ENCODE data around the gene TECRL.

Gene TECRL

GRCh38 chr4:64360664-64361398, 48.4 kb downstream of the TECRL start:
- Mint-ChIP-seq H3K27ac (no peak overlapping the region), H3K4me1 (ENCODE audit: low read depth) (no peaks in the 10 kb centered on the region), H3K27me3 (ENCODE audit: low read depth) (no peaks in the 10 kb centered on the region), H3K36me3 (ENCODE audit: low read depth) (no peaks in the 10 kb centered on the region), H3K9me3 (peaks cover 44% of the 10 kb centered on the region), H3K4me3 (no peak overlapping the region)
- DNase-seq (ENCODE audit: low spot score): no peak

- Mint-ChIP-seq H3K9me3 (peaks cover 40% of the 10 kb centered on the region), H3K4me1 (ENCODE audit: low read depth) (no peaks in the 10 kb centered on the region), H3K27ac (no peak overlapping the region), H3K27me3 (ENCODE audit: low read depth) (no peaks in the 10 kb centered on the region), H3K36me3 (ENCODE audit: low read depth) (no peaks in the 10 kb centered on the region), H3K4me3 (no peak overlapping the region)
- no peak for DNase-seq (ENCODE audit: low spot score)
Measured at GRCh38 chr4:64359489-64359888, 49.8 kb downstream of the TECRL start.

GRCh38 chr4:64353904-64354303, 55.3 kb downstream of the TECRL start:
- Mint-ChIP-seq H3K4me1 (ENCODE audit: low read depth) (no peaks in the 10 kb centered on the region), H3K27ac (no peak overlapping the region), H3K36me3 (ENCODE audit: low read depth) (no peaks in the 10 kb centered on the region), H3K4me3 (no peak overlapping the region), H3K9me3 (peaks cover 13% of the 10 kb centered on the region), H3K27me3 (ENCODE audit: low read depth) (no peaks in the 10 kb centered on the region)
- no peak for DNase-seq (ENCODE audit: low spot score)

GRCh38 chr4:64341711-64342110, 67.5 kb downstream of the TECRL start:
- no peak overlapping the region for H3K4me3 Mint-ChIP-seq
- no peak overlapping the region for H3K27ac Mint-ChIP-seq
- peaks cover 17% of the 10 kb centered on the region for H3K9me3 Mint-ChIP-seq
- no peaks in the 10 kb centered on the region for H3K4me1 Mint-ChIP-seq (ENCODE audit: low read depth)
- H3K36me3 Mint-ChIP-seq (ENCODE audit: low read depth): no peaks in the 10 kb centered on the region
- H3K27me3 Mint-ChIP-seq (ENCODE audit: low read depth): no peaks in the 10 kb centered on the region
- DNase-seq (ENCODE audit: low spot score): no peak

- DNase-seq (ENCODE audit: low spot score): no peak
- no peaks in the 10 kb centered on the region for H3K4me1 Mint-ChIP-seq (ENCODE audit: low read depth)
- H3K36me3 Mint-ChIP-seq (ENCODE audit: low read depth): no peaks in the 10 kb centered on the region
- peaks cover 17% of the 10 kb centered on the region for H3K9me3 Mint-ChIP-seq
- no peaks in the 10 kb centered on the region for H3K27me3 Mint-ChIP-seq (ENCODE audit: low read depth)
- H3K4me3 Mint-ChIP-seq: no peak overlapping the region
- no peak overlapping the region for H3K27ac Mint-ChIP-seq
Measured at GRCh38 chr4:64340218-64341110, 68.8 kb downstream of the TECRL start.

GRCh38 chr4:64334964-64335363, 74.3 kb downstream of the TECRL start:
- Mint-ChIP-seq H3K9me3 (peaks cover 36% of the 10 kb centered on the region), H3K4me3 (no peak overlapping the region), H3K27ac (no peak overlapping the region), H3K36me3 (ENCODE audit: low read depth) (no peaks in the 10 kb centered on the region), H3K27me3 (ENCODE audit: low read depth) (no peaks in the 10 kb centered on the region), H3K4me1 (ENCODE audit: low read depth) (no peaks in the 10 kb centered on the region)
- DNase-seq (ENCODE audit: low spot score): no peak

- H3K4me1 Mint-ChIP-seq (ENCODE audit: low read depth): no peaks in the 10 kb centered on the region
- H3K9me3 Mint-ChIP-seq: peaks cover 27% of the 10 kb centered on the region
- no peaks in the 10 kb centered on the region for H3K27me3 Mint-ChIP-seq (ENCODE audit: low read depth)
Measured at GRCh38 chr4:64330143-64330542, 79.1 kb downstream of the TECRL start.

GRCh38 chr4:64327237-64327636, 82.0 kb downstream of the TECRL start:
- H3K4me3 Mint-ChIP-seq: no peak overlapping the region
- no peak overlapping the region for H3K27ac Mint-ChIP-seq
- no peaks in the 10 kb centered on the region for H3K27me3 Mint-ChIP-seq (ENCODE audit: low read depth)
- H3K36me3 Mint-ChIP-seq (ENCODE audit: low read depth): no peaks in the 10 kb centered on the region
- H3K9me3 Mint-ChIP-seq: peaks cover 24% of the 10 kb centered on the region
- H3K4me1 Mint-ChIP-seq (ENCODE audit: low read depth): no peaks in the 10 kb centered on the region
- no peak for DNase-seq (ENCODE audit: low spot score)

More at GRCh38 chr4:64330143-64330542, 79.1 kb downstream of the TECRL start:
- DNase-seq (ENCODE audit: low spot score): no peak
- H3K27ac Mint-ChIP-seq: no peak overlapping the region
- no peaks in the 10 kb centered on the region for H3K36me3 Mint-ChIP-seq (ENCODE audit: low read depth)
- H3K4me3 Mint-ChIP-seq: no peak overlapping the region

- Mint-ChIP-seq H3K9me3 (peaks cover 21% of the 10 kb centered on the region), H3K36me3 (ENCODE audit: low read depth) (no peaks in the 10 kb centered on the region), H3K4me3 (no peak overlapping the region), H3K27me3 (ENCODE audit: low read depth) (no peaks in the 10 kb centered on the region), H3K27ac (no peak overlapping the region), H3K4me1 (ENCODE audit: low read depth) (no peaks in the 10 kb centered on the region)
- no peak for DNase-seq (ENCODE audit: low spot score)
Measured at GRCh38 chr4:64326507-64326906, 82.7 kb downstream of the TECRL start.

GRCh38 chr4:64306255-64306565, 103.0 kb downstream of the TECRL start:
- no peaks in the 10 kb centered on the region for H3K27me3 Mint-ChIP-seq (ENCODE audit: low read depth)
- peaks cover 37% of the 10 kb centered on the region for H3K9me3 Mint-ChIP-seq
- H3K4me1 Mint-ChIP-seq (ENCODE audit: low read depth): no peaks in the 10 kb centered on the region
- no peak for DNase-seq (ENCODE audit: low spot score)
- H3K27ac Mint-ChIP-seq: no peak overlapping the region
- no peaks in the 10 kb centered on the region for H3K36me3 Mint-ChIP-seq (ENCODE audit: low read depth)
- H3K4me3 Mint-ChIP-seq: no peak overlapping the region

- DNase-seq (ENCODE audit: low spot score): no peak
- peaks cover 36% of the 10 kb centered on the region for H3K9me3 Mint-ChIP-seq
- H3K27ac Mint-ChIP-seq: no peak overlapping the region
- no peaks in the 10 kb centered on the region for H3K4me1 Mint-ChIP-seq (ENCODE audit: low read depth)
- H3K36me3 Mint-ChIP-seq (ENCODE audit: low read depth): no peaks in the 10 kb centered on the region
- no peak overlapping the region for H3K4me3 Mint-ChIP-seq
- no peaks in the 10 kb centered on the region for H3K27me3 Mint-ChIP-seq (ENCODE audit: low read depth)
Measured at GRCh38 chr4:64305565-64306254, 103.5 kb downstream of the TECRL start.

- Mint-ChIP-seq H3K27me3 (ENCODE audit: low read depth) (no peaks in the 10 kb centered on the region), H3K4me1 (ENCODE audit: low read depth) (no peaks in the 10 kb centered on the region), H3K27ac (no peak overlapping the region), H3K9me3 (peaks cover 14% of the 10 kb centered on the region), H3K36me3 (ENCODE audit: low read depth) (no peaks in the 10 kb centered on the region), H3K4me3 (no peak overlapping the region)
- DNase-seq (ENCODE audit: low spot score): no peak
Measured at GRCh38 chr4:64272432-64272831, 136.8 kb downstream of the TECRL start.

GRCh38 chr4:64271601-64272081, 137.6 kb downstream of the TECRL start:
- peaks cover 22% of the 10 kb centered on the region for H3K9me3 Mint-ChIP-seq
- no peaks in the 10 kb centered on the region for H3K36me3 Mint-ChIP-seq (ENCODE audit: low read depth)
- no peak overlapping the region for H3K27ac Mint-ChIP-seq
- H3K4me1 Mint-ChIP-seq (ENCODE audit: low read depth): no peaks in the 10 kb centered on the region
- no peak for DNase-seq (ENCODE audit: low spot score)
- no peaks in the 10 kb centered on the region for H3K27me3 Mint-ChIP-seq (ENCODE audit: low read depth)
- H3K4me3 Mint-ChIP-seq: no peak overlapping the region

GRCh38 chr4:64266669-64267068, 142.6 kb downstream of the TECRL start:
- no peak for DNase-seq (ENCODE audit: low spot score)
- peaks cover 22% of the 10 kb centered on the region for H3K9me3 Mint-ChIP-seq
- no peak overlapping the region for H3K4me3 Mint-ChIP-seq
- no peaks in the 10 kb centered on the region for H3K36me3 Mint-ChIP-seq (ENCODE audit: low read depth)
- no peaks in the 10 kb centered on the region for H3K4me1 Mint-ChIP-seq (ENCODE audit: low read depth)
- H3K27me3 Mint-ChIP-seq (ENCODE audit: low read depth): no peaks in the 10 kb centered on the region
- no peak overlapping the region for H3K27ac Mint-ChIP-seq
